ENCODE results near the gene CBLB. TPM values are rescaled to one million over a fixed set of nuclear protein-coding genes. Genes with fewer than 3 reads are reported as not detected.

Gene CBLB
- total and polyA plus RNA-seq, 2 of the 4 experiments (the other 2 are of a cell fraction): 10.1 to 20.1 TPM

DNA sequence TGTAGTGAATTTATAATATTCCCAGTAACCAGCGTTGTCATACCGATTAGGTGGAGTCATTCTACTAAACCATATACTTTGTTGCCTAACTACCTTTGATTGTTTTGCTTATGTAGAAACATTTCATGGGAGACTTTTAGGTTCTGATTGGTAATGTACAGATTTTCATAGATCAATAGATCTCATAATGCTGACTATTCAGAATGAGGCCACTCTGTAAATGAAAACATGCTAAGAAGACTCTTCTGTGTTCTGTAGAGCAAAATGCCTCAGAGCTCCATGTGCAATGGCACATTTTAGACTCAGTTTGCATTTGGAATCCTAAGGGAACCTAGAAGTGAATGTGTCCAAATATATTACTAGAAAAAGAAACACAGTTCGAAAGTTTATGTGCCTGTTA, 20.0 kb downstream of the CBLB start:
- Histone ChIP-seq H2BK15ac (ENCODE audit: low read depth, low read length) (no peak overlapping the region), H3K4me2 (ENCODE audit: low read depth, low read length) (no peak overlapping the region), H3K27ac (ENCODE audit: insufficient read depth, low read length) (no peak overlapping the region), H3K18ac (ENCODE audit: low read depth, low read length) (no peak overlapping the region), H4K20me1 (ENCODE audit: insufficient read depth, low read length) (no peaks in the 10 kb centered on the region), H3K9me1 (ENCODE audit: insufficient read depth, low read length) (no peaks in the 10 kb centered on the region; the same call in 1 of the 2 replicates), H4K5ac (ENCODE audit: low read depth, low read length) (no peak overlapping the region), H2AFZ (replicated peaks; ENCODE audit: low read length, poor library complexity) (no peak overlapping the region), H3K36me3 (ENCODE audit: control insufficient read depth, insufficient read depth, low read length) (peaks cover 8% of the 10 kb centered on the region), H2BK120ac (ENCODE audit: low read depth, low read length) (no peak overlapping the region), H3K23ac (ENCODE audit: low read depth, low read length) (no peak overlapping the region), H4K8ac (ENCODE audit: low read depth in 2 of 2, low read length in 2 of 2) (no peak overlapping the region), H2AK5ac (ENCODE audit: low read depth, low read length) (no peak overlapping the region), H3K9ac (ENCODE audit: low read depth, low read length) (no peak overlapping the region), H3K9me3 (ENCODE audit: control insufficient read depth, insufficient read depth, low read length) (no peaks in the 10 kb centered on the region), H3K56ac (ENCODE audit: extremely low read depth, insufficient read depth, low read length) (no peak overlapping the region), H3K4ac (ENCODE audit: low read depth, low read length) (no peak overlapping the region), H3K27me3 (ENCODE audit: control insufficient read depth, insufficient read depth, low read length) (no peaks in the 10 kb centered on the region), H3K4me1 (ENCODE audit: control insufficient read depth, insufficient read depth, low read length) (peaks cover 4% of the 10 kb centered on the region; the same call in 1 of the 2 replicates), H4K91ac (ENCODE audit: insufficient read depth, low read depth, low read length) (no peak overlapping the region), H3K4me3 (ENCODE audit: insufficient read depth, low read depth, low read length) (no peak overlapping the region), H2BK20ac (ENCODE audit: low read depth, low read length) (no peak overlapping the region), H2AK9ac (replicated peaks; ENCODE audit: low read depth, low read length, poor library complexity) (no peak overlapping the region), H2BK5ac (ENCODE audit: low read depth, low read length, poor library complexity, severe bottlenecking) (no peak overlapping the region), H3K14ac (replicated peaks; ENCODE audit: low read depth, low read length) (no peak overlapping the region), H3K79me1 (ENCODE audit: low read depth in 1 of 2, low read length in 2 of 2) (peaks cover 3 to 5% of the 10 kb centered on the region in 2 experiments; a peak in 2 of 4 replicates)
- intact Hi-C loops (cut with micrococcal nuclease): no loop called here
- ATAC-seq (ENCODE audit: low read depth) (no peak), DNase-seq (no peak)
- ChIA-PET CTCF (no interaction called here), POLR2A (ENCODE audit: unreplicated experiment) (no interaction called here)
- dilution Hi-C loops (cut with HindIII; ENCODE audit: low sequenced_read_pairs, unreplicated experiment): no loop called here
- TF ChIP-seq, protein P1, sequence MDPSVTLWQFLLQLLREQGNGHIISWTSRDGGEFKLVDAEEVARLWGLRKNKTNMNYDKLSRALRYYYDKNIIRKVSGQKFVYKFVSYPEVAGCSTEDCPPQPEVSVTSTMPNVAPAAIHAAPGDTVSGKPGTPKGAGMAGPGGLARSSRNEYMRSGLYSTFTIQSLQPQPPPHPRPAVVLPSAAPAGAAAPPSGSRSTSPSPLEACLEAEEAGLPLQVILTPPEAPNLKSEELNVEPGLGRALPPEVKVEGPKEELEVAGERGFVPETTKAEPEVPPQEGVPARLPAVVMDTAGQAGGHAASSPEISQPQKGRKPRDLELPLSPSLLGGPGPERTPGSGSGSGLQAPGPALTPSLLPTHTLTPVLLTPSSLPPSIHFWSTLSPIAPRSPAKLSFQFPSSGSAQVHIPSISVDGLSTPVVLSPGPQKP (IDR thresholded peaks at IDR 0.05; ENCODE audit: borderline replicate concordance, low read depth, low read length): no peak
- no peak for TF ChIP-seq BHLHE40 (IDR thresholded peaks at IDR 0.05; ENCODE audit: low read depth, low read length)
- no peak for TF ChIP-seq MAZ (IDR thresholded peaks at IDR 0.05; ENCODE audit: borderline replicate concordance, low read depth, low read length)
- no peak for TF ChIP-seq MXI1 (IDR thresholded peaks at IDR 0.05; ENCODE audit: borderline replicate concordance, low read depth, low read length)
- no TSS peak for BruUV-seq (replicated peaks)
- in situ Hi-C loops (cut with MboI; ENCODE audit: low sequenced_read_pairs): no loop called here
- no CpG with 5 or more reads among the region's 3 CpGs for WGBS, 2 experiments (ENCODE audit: extremely low coverage in 2 of 2, insufficient read length in 1 of 2)
